ENCODE results near the gene TBC1D22A. TPM values are rescaled to one million over a fixed set of nuclear protein-coding genes. Genes with fewer than 3 reads are reported as not detected.

TBC1D22A gene
- polyA plus RNA-seq, 1 of the 3 experiments (the other 2 are of a cell fraction): 16.5 TPM

DNA sequence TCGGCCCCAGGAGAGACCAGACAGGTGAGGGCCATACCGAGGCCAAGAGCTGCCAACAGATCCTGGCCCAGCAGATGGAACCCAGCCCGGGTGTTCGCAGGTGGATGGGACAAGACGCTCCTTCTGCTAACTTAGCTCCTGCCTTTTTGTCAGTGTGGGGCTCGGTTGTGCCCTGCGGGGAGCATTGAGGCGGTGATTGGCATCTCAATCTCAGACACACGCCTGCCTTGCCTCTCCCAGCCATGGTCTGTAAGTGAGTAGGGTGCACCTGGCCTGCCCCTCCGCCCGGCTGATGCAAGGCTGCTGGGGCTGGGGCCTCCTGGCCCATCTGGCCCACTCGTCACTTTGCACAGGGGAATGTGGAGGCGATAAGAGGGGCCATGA is 350.1 kb downstream of the TBC1D22A start:
- H3K9ac ChIP-seq: no peak overlapping the region
- peaks cover 10% of the 10 kb centered on the region for H3F3A ChIP-seq (replicated peaks; ENCODE audit: insufficient read depth)
- no peaks in the 10 kb centered on the region for H3K9me2 ChIP-seq
- TF ChIP-seq, protein P1, sequence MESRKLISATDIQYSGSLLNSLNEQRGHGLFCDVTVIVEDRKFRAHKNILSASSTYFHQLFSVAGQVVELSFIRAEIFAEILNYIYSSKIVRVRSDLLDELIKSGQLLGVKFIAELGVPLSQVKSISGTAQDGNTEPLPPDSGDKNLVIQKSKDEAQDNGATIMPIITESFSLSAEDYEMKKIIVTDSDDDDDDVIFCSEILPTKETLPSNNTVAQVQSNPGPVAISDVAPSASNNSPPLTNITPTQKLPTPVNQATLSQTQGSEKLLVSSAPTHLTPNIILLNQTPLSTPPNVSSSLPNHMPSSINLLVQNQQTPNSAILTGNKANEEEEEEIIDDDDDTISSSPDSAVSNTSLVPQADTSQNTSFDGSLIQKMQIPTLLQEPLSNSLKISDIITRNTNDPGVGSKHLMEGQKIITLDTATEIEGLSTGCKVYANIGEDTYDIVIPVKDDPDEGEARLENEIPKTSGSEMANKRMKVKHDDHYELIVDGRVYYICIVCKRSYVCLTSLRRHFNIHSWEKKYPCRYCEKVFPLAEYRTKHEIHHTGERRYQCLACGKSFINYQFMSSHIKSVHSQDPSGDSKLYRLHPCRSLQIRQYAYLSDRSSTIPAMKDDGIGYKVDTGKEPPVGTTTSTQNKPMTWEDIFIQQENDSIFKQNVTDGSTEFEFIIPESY (IDR thresholded peaks at IDR 0.05; ENCODE audit: borderline replicate concordance, low read depth): no peak
- TF ChIP-seq GATA2 (CRISPR knock-in tag; IDR thresholded peaks at IDR 0.05): no peak
- TF ChIP-seq, protein P2, sequence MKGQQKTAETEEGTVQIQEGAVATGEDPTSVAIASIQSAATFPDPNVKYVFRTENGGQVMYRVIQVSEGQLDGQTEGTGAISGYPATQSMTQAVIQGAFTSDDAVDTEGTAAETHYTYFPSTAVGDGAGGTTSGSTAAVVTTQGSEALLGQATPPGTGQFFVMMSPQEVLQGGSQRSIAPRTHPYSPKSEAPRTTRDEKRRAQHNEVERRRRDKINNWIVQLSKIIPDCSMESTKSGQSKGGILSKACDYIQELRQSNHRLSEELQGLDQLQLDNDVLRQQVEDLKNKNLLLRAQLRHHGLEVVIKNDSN (IDR thresholded peaks at IDR 0.05; ENCODE audit: borderline replicate concordance, low read depth): no peak
- TF ChIP-seq TAF1 (IDR thresholded peaks at IDR 0.05; ENCODE audit: borderline replicate concordance, low read depth, low read length): no peak
- ChIA-PET CTCF (interaction anchor here (0.6 kb wide), 1 partner anchor 469 kb away, joined by 3 read pairs; no protein-coding TSS in a partner anchor), POLR2A (no interaction called here)
- no peaks in the 10 kb centered on the region for H3K27me3 ChIP-seq (ENCODE audit: insufficient read depth)
- no peaks in the 10 kb centered on the region; the same call in 1 of the 2 replicates for H4K20me1 ChIP-seq (ENCODE audit: insufficient read depth)
- no peaks in the 10 kb centered on the region; a peak in 1 of 4 replicates for H3K4me1 ChIP-seq (ENCODE audit: control insufficient read depth in 1 of 2, insufficient read depth in 2 of 2, low read depth in 1 of 2, low read length in 1 of 2)
- H3K36me3 ChIP-seq (replicated peaks in 1 of 2; ENCODE audit: control insufficient read depth in 1 of 2, insufficient read depth in 2 of 2, low read length in 1 of 2): peaks cover 0 to 12% of the 10 kb centered on the region in 2 experiments
- no peak overlapping the region for H2AFZ ChIP-seq (ENCODE audit: low read depth)
- 93% methylated on average over 2 of the region's 13 CpGs for WGBS (ENCODE audit: low lambda C conversion rate)
- H3K4me3 ChIP-seq (ENCODE audit: low read depth in 2 of 2, low read length in 1 of 2): no peak overlapping the region
- H3K27ac ChIP-seq (ENCODE audit: low read depth in 2 of 2, low read length in 1 of 2): no peak overlapping the region
- DNase-seq: no peak
- no peaks in the 10 kb centered on the region for H3K79me2 ChIP-seq (ENCODE audit: insufficient read depth)
- H3K4me2 ChIP-seq: no peak overlapping the region
- H3K9me3 ChIP-seq: no peaks in the 10 kb centered on the region

- DNase-seq: no peak
- H3K27me3 ChIP-seq (ENCODE audit: insufficient read depth): no peaks in the 10 kb centered on the region
- POLR2A ChIA-PET: no interaction called here
These were observed 350.8 kb downstream of the TBC1D22A start for GRCh38 chr22:47112994-47113852.

More at GRCh38 chr22:47112994-47113852, 350.8 kb downstream of the TBC1D22A start:
- CTCF ChIA-PET: interaction anchor here (0.6 kb wide), 1 partner anchor 470 kb away, joined by 3 read pairs; no protein-coding TSS in a partner anchor
- no peak overlapping the region for H3K27ac ChIP-seq (ENCODE audit: low read depth in 2 of 2, low read length in 1 of 2)
- peaks cover 3% of the 10 kb centered on the region for H3F3A ChIP-seq (replicated peaks; ENCODE audit: insufficient read depth)
- H4K20me1 ChIP-seq (ENCODE audit: insufficient read depth): no peaks in the 10 kb centered on the region
- no peaks in the 10 kb centered on the region for H3K9me2 ChIP-seq
- H3K4me3 ChIP-seq (ENCODE audit: low read depth in 2 of 2, low read length in 1 of 2): no peak overlapping the region
- no peak for TF ChIP-seq JUND (IDR thresholded peaks at IDR 0.05)
- TF ChIP-seq FOSL2 (IDR thresholded peaks at IDR 0.05; ENCODE audit: borderline replicate concordance, low read depth): no peak
- TF ChIP-seq NFIC (IDR thresholded peaks at IDR 0.05; ENCODE audit: borderline replicate concordance): no peak
- no peak for TF ChIP-seq FOXM1 (IDR thresholded peaks at IDR 0.05; ENCODE audit: low read depth)
- no peak overlapping the region for H3K4me2 ChIP-seq
- 92% methylated on average over 9 of the region's 17 CpGs for WGBS (ENCODE audit: low lambda C conversion rate)
- no peak overlapping the region for H3K9ac ChIP-seq
- H3K4me1 ChIP-seq (ENCODE audit: control insufficient read depth in 1 of 2, insufficient read depth in 2 of 2, low read depth in 1 of 2, low read length in 1 of 2): no peaks in the 10 kb centered on the region
- H2AFZ ChIP-seq (ENCODE audit: low read depth): no peak overlapping the region
- H3K9me3 ChIP-seq: no peaks in the 10 kb centered on the region
- H3K79me2 ChIP-seq (ENCODE audit: insufficient read depth): no peaks in the 10 kb centered on the region
- peaks cover 0 to 12% of the 10 kb centered on the region in 2 experiments for H3K36me3 ChIP-seq (replicated peaks in 1 of 2; ENCODE audit: control insufficient read depth in 1 of 2, insufficient read depth in 2 of 2, low read length in 1 of 2)
